IgD-negative memory B cell (primary cell): ENCODE measurements around the gene YIPF4. TPM values are rescaled to one million over a fixed set of nuclear protein-coding genes. Genes with fewer than 3 reads are reported as not detected.

Source experiments
- H3K27ac Mint-ChIP-seq, 3 donors: one replicate each; pipeline ENCODE4 v1.8.0; 2020 to 2022; ENCODE audit warnings: mild to moderate bottlenecking in 3 of 3, mixed read lengths in 3 of 3, moderate library complexity in 1 of 3
- H3K27me3 Mint-ChIP-seq: one replicate; pipeline ENCODE4 v1.8.0; 2021; ENCODE audit warnings: mixed read lengths
- H3K36me3 Mint-ChIP-seq: one replicate; pipeline ENCODE4 v1.8.0; 2020; ENCODE audit warnings: mild to moderate bottlenecking, mixed read lengths
- H3K4me1 Mint-ChIP-seq, 3 donors: one replicate each; pipeline ENCODE4 v1.8.0; 2020 to 2022; ENCODE audit warnings: mixed read lengths in 3 of 3, mild to moderate bottlenecking in 1 of 3
- H3K4me3 Mint-ChIP-seq, 4 donors: one replicate each; pipeline ENCODE4 v1.8.0; 2020 to 2022; ENCODE audit warnings: mild to moderate bottlenecking in 4 of 4, mixed read lengths in 4 of 4, moderate library complexity in 3 of 4
- H3K9me3 Mint-ChIP-seq, 3 donors: one replicate each; pipeline ENCODE4 v1.8.0; 2020 to 2021; ENCODE audit warnings: mixed read lengths in 3 of 3, mild to moderate bottlenecking in 1 of 3
- polyA plus RNA-seq: library from polyadenylated mRNA; unstranded; fragments of 300-500 nt; fragmentation: Illumina TruSeq; gene quantifications from one replicate; pipeline ENCODE4 v1.2.3, GENCODE V29; 2021

Gene YIPF4
- 24.2 TPM for polyA plus RNA-seq

- Mint-ChIP-seq H3K4me1 (peaks cover 3 to 15% (median 10%) of the 10 kb centered on the region in 3 donors), H3K36me3 (peaks cover 4% of the 10 kb centered on the region), H3K4me3 (peak within 1 kb of the TSS; percentile 92 to 97 (median 95)), H3K9me3 (no peaks in the 10 kb centered on the region), H3K27me3 (no peaks in the 10 kb centered on the region), H3K27ac (peak within 1 kb of the TSS; percentile 96 to 100 (median 97))
Measured at GRCh38 chr2:32277674-32278477, at the start of gene YIPF4. YIPF4 (plus strand) TSS chr2:32277904; CDS start chr2:32278156, 252 bp downstream.

- Mint-ChIP-seq H3K4me1 (peaks cover 0 to 3% (median 0%) of the 10 kb centered on the region in 3 donors), H3K36me3 (peaks cover 5% of the 10 kb centered on the region), H3K4me3 (no peak overlapping the region), H3K9me3 (peaks cover 0 to 1% (median 0%) of the 10 kb centered on the region in 3 donors), H3K27me3 (no peaks in the 10 kb centered on the region), H3K27ac (peak overlapping the region in 1 of 3 donors; percentile 47)
Measured at GRCh38 chr2:32228181-32228580, 49.5 kb upstream of the YIPF4 start.

GRCh38 chr2:32229635-32230034 is 48.1 kb upstream of the YIPF4 start:
- peaks cover 0 to 1% (median 0%) of the 10 kb centered on the region in 3 donors for H3K9me3 Mint-ChIP-seq
- H3K27ac Mint-ChIP-seq: peak overlapping the region in 1 of 3 donors; percentile 33
- H3K27me3 Mint-ChIP-seq: no peaks in the 10 kb centered on the region
- peaks cover 9% of the 10 kb centered on the region for H3K36me3 Mint-ChIP-seq
- H3K4me1 Mint-ChIP-seq: peaks cover 0 to 3% (median 0%) of the 10 kb centered on the region in 3 donors
- H3K4me3 Mint-ChIP-seq: no peak overlapping the region

GRCh38 chr2:32231959-32232358 is 45.7 kb upstream of the YIPF4 start:
- peaks cover 15% of the 10 kb centered on the region for H3K36me3 Mint-ChIP-seq
- H3K27ac Mint-ChIP-seq: no peak overlapping the region
- H3K9me3 Mint-ChIP-seq: peaks cover 0 to 1% (median 0%) of the 10 kb centered on the region in 3 donors
- H3K4me1 Mint-ChIP-seq: peaks cover 0 to 3% (median 0%) of the 10 kb centered on the region in 3 donors
- no peak overlapping the region for H3K4me3 Mint-ChIP-seq
- H3K27me3 Mint-ChIP-seq: no peaks in the 10 kb centered on the region

GRCh38 chr2:32235315-32235714 is 42.4 kb upstream of the YIPF4 start:
- Mint-ChIP-seq H3K27me3 (no peaks in the 10 kb centered on the region), H3K9me3 (peaks cover 0 to 1% (median 0%) of the 10 kb centered on the region in 3 donors), H3K36me3 (peaks cover 40% of the 10 kb centered on the region), H3K4me1 (no peaks in the 10 kb centered on the region), H3K27ac (no peak overlapping the region), H3K4me3 (no peak overlapping the region)

- Mint-ChIP-seq H3K27me3 (no peaks in the 10 kb centered on the region), H3K27ac (no peak overlapping the region), H3K36me3 (peaks cover 39% of the 10 kb centered on the region), H3K4me1 (peaks cover 0 to 1% (median 0%) of the 10 kb centered on the region in 3 donors), H3K4me3 (no peak overlapping the region), H3K9me3 (peaks cover 0 to 1% (median 0%) of the 10 kb centered on the region in 3 donors)
Measured at GRCh38 chr2:32237488-32237887, 40.2 kb upstream of the YIPF4 start.

- peaks cover 36% of the 10 kb centered on the region for H3K36me3 Mint-ChIP-seq
- no peaks in the 10 kb centered on the region for H3K9me3 Mint-ChIP-seq
- H3K4me3 Mint-ChIP-seq: no peak overlapping the region
- H3K27me3 Mint-ChIP-seq: no peaks in the 10 kb centered on the region
- no peak overlapping the region for H3K27ac Mint-ChIP-seq
- H3K4me1 Mint-ChIP-seq: peaks cover 0 to 1% (median 0%) of the 10 kb centered on the region in 3 donors
Measured at GRCh38 chr2:32237996-32238395, 39.7 kb upstream of the YIPF4 start.

- no peak overlapping the region for H3K27ac Mint-ChIP-seq
- H3K4me3 Mint-ChIP-seq: no peak overlapping the region
- no peaks in the 10 kb centered on the region for H3K27me3 Mint-ChIP-seq
- H3K36me3 Mint-ChIP-seq: peaks cover 32% of the 10 kb centered on the region
- no peaks in the 10 kb centered on the region for H3K9me3 Mint-ChIP-seq
- H3K4me1 Mint-ChIP-seq: peaks cover 0 to 1% (median 0%) of the 10 kb centered on the region in 3 donors
Measured at GRCh38 chr2:32242331-32242730, 35.4 kb upstream of the YIPF4 start.

- Mint-ChIP-seq H3K27me3 (no peaks in the 10 kb centered on the region), H3K4me3 (no peak overlapping the region), H3K36me3 (peaks cover 7% of the 10 kb centered on the region), H3K4me1 (no peaks in the 10 kb centered on the region), H3K27ac (no peak overlapping the region), H3K9me3 (no peaks in the 10 kb centered on the region)
Measured at GRCh38 chr2:32246911-32247310, 30.8 kb upstream of the YIPF4 start.

- Mint-ChIP-seq H3K27me3 (no peaks in the 10 kb centered on the region), H3K9me3 (no peaks in the 10 kb centered on the region), H3K27ac (no peak overlapping the region), H3K4me3 (no peak overlapping the region), H3K4me1 (no peaks in the 10 kb centered on the region), H3K36me3 (peaks cover 6% of the 10 kb centered on the region)
Measured at GRCh38 chr2:32248299-32248698, 29.4 kb upstream of the YIPF4 start.

- Mint-ChIP-seq H3K27ac (no peak overlapping the region), H3K9me3 (no peaks in the 10 kb centered on the region), H3K4me1 (no peaks in the 10 kb centered on the region), H3K4me3 (no peak overlapping the region), H3K36me3 (peaks cover 6% of the 10 kb centered on the region), H3K27me3 (no peaks in the 10 kb centered on the region)
Measured at GRCh38 chr2:32249731-32250236, 27.9 kb upstream of the YIPF4 start.

- H3K27ac Mint-ChIP-seq: no peak overlapping the region
- H3K4me1 Mint-ChIP-seq: no peaks in the 10 kb centered on the region
- H3K4me3 Mint-ChIP-seq: no peak overlapping the region
- peaks cover 4% of the 10 kb centered on the region for H3K36me3 Mint-ChIP-seq
- H3K9me3 Mint-ChIP-seq: no peaks in the 10 kb centered on the region
- H3K27me3 Mint-ChIP-seq: no peaks in the 10 kb centered on the region
Measured at GRCh38 chr2:32250290-32250689, 27.4 kb upstream of the YIPF4 start.

- H3K4me1 Mint-ChIP-seq: peaks cover 7 to 8% (median 8%) of the 10 kb centered on the region in 3 donors
- H3K4me3 Mint-ChIP-seq: no peak overlapping the region
- H3K27me3 Mint-ChIP-seq: no peaks in the 10 kb centered on the region
- H3K36me3 Mint-ChIP-seq: peaks cover 5% of the 10 kb centered on the region
- H3K9me3 Mint-ChIP-seq: no peaks in the 10 kb centered on the region
- no peak overlapping the region for H3K27ac Mint-ChIP-seq
Measured at GRCh38 chr2:32258242-32258641, 19.5 kb upstream of the YIPF4 start.

GRCh38 chr2:32260376-32260775 is 17.3 kb upstream of the YIPF4 start:
- peak overlapping the region in 1 of 4 donors; percentile 23 for H3K4me3 Mint-ChIP-seq
- H3K27ac Mint-ChIP-seq: no peak overlapping the region
- peaks cover 16 to 23% (median 17%) of the 10 kb centered on the region in 3 donors for H3K4me1 Mint-ChIP-seq
- peaks cover 5% of the 10 kb centered on the region for H3K36me3 Mint-ChIP-seq
- no peaks in the 10 kb centered on the region for H3K9me3 Mint-ChIP-seq
- no peaks in the 10 kb centered on the region for H3K27me3 Mint-ChIP-seq

- H3K27ac Mint-ChIP-seq: peak overlapping the region in 1 of 3 donors; percentile 59
Measured at GRCh38 chr2:32262105-32262504, 15.6 kb upstream of the YIPF4 start.

More at GRCh38 chr2:32262105-32262504, 15.6 kb upstream of the YIPF4 start:
- peaks cover 4% of the 10 kb centered on the region for H3K36me3 Mint-ChIP-seq
- H3K27me3 Mint-ChIP-seq: no peaks in the 10 kb centered on the region
- peaks cover 17 to 23% (median 21%) of the 10 kb centered on the region in 3 donors for H3K4me1 Mint-ChIP-seq
- peak overlapping the region in 2 of 4 donors; percentile 9 to 78 for H3K4me3 Mint-ChIP-seq
- no peaks in the 10 kb centered on the region for H3K9me3 Mint-ChIP-seq
